ENCODE measurements around the gene PFDN2. TPM values are rescaled to one million over a fixed set of nuclear protein-coding genes. Genes with fewer than 3 reads are reported as not detected.
"Not testable (repeated sequence)": the region's sequence is repeated elsewhere in the genome, so short reads cannot be mapped to it uniquely, and the experiment has no call there.

Gene PFDN2
- total RNA-seq, 1 experiment from 2014 or later, result 23.4 TPM

DNA sequence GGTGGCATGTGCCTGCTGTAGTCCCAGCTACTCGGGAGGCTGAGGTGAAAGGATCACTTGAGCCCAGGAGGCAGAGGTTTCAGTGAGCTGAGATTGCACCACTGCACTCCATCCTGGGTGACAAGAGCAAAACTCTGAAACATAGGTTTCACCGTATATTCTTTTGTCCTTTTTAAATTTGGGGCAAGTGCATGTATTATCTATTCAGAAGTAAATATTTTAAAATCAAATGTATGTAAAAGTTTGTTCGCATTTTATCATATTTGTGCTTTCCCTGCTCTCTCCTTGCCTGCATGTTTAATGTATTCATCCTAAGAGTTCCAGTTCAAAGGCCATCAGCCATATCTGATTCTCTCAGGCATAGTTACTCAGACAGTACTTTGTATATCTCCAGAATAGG lies 28.0 kb upstream of the PFDN2 start:
- DNase-seq (ENCODE audit: low read depth), result no peak
- in situ Hi-C loops (cut with HindIII; ENCODE audit: low pct_unique_long_range_greater_than_20kb, low sequenced_read_pairs), result no loop called here

DNA sequence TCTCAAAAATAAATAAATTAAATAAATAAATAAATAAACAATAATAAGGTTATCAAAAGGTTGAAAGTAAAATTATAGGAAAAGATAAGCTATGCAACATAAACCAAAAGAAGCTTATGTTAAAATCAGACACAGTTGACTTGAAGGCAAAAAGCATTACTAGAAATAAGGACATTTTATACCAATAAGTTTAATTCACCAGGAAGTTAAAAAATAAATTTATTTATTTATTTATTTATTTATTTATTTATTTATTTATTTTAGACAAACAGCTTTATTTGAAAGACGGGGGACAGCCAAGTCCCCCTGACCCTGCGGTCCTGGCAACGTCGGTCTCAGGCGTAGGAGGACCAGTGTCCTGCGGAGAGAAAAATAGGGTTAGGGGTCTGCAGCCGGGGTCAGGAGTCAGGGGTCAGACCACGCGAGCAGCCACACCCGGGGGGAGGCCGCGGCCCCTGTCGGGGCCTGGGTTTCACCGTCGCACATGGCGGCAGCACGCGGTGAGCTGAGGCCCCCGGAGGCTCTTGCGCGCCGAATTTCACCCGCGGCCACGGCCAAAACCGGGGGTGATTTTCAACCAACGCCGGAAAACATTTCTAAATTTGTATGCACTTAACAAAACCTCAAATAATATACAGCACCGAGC lies 23.0 kb upstream of the PFDN2 start:
- in situ Hi-C loops (cut with HindIII; ENCODE audit: low pct_unique_long_range_greater_than_20kb, low sequenced_read_pairs), result no loop called here
- no peak for DNase-seq (ENCODE audit: low read depth)

DNA sequence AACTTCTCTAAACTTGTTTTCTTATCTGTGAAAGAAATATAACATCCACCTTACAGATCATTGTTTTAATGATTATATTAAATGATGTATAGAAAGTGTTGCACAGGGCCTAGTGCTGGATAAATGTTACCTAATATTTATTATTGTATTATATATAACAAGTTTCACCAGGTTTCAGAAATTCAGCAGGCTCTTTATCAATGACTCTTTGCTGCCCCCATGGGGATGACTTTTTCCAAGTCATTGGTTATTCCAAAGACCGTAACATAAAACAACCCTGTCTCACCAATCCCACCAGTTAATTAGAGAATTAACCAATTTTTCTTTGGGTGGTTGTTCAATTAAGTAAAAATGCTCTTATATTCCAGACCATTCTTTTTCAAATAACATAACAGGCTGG lies 21.9 kb upstream of the PFDN2 start:
- no peak for DNase-seq (ENCODE audit: low read depth)
- in situ Hi-C loops (cut with HindIII; ENCODE audit: low pct_unique_long_range_greater_than_20kb, low sequenced_read_pairs), result no loop called here

DNA sequence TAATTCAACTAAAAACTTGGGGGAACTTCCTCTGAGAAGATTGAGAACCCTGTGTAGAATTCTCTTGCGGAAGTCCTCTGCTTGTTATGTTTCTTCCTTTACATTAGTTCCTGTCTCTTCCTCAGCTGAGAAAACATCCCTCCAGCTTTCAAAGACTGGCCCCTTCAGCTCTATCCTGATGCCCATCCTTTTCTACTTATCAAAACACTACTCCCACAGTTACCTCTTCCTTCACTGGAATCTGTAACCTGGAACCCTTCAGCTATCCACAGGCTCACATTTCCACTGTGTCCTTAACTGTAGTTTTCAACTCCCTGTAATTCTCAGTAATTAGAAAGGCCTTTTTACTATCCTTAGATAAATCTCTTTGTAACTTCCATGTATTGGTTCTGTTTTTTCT lies 20.6 kb upstream of the PFDN2 start:
- DNase-seq (ENCODE audit: low read depth), result no peak
- in situ Hi-C loops (cut with HindIII; ENCODE audit: low pct_unique_long_range_greater_than_20kb, low sequenced_read_pairs), result no loop called here

DNA sequence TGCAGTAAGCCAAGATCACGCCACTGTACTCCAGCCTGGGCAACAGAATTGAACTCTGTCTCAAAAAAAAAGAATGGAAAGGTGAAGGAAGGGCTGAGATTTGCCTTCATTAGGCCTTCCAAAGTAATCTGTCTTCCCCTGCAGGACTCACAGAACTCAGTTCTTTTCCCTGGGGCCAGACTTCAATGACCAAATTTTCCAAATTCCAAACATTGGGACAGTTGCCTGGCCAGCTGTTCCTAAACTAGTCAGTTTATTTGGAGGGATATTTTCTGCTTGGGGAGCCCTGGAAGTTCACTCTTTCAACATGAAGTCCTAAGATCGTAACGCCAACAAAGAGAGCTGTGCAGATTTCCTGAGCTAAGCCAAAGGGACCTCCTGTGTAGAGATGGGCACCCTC lies 20.0 kb upstream of the PFDN2 start:
- in situ Hi-C loops (cut with HindIII; ENCODE audit: low pct_unique_long_range_greater_than_20kb, low sequenced_read_pairs), result no loop called here
- DNase-seq (ENCODE audit: low read depth), result no peak

DNA sequence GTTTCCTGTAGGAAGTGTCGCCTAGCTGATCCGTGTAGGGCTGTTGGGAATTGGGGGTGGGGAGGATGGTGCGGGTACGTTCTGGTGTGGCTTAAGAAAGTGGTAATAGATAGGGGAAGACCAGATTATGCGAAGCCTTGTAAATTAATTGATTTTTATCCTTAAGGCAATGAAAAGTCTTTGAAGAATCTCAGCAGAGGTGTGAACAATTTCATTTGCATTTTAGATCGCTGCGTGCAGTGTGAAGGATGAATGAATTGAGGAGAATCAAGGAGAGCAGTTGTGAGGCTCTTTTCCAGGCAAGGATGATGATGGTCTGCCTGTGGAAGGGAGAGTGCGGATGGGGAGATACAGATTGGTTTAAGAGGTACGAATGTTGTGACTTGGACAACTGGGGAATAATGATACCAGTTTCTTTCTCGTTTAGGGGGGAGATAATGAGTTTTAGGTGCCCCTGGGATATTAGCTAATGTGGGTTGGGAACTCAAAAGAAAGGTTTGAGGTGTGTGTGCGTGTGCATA lies 15.4 kb upstream of the PFDN2 start:
- DNase-seq (ENCODE audit: low read depth), result no peak
- in situ Hi-C loops (cut with HindIII; ENCODE audit: low pct_unique_long_range_greater_than_20kb, low sequenced_read_pairs), result no loop called here

DNA sequence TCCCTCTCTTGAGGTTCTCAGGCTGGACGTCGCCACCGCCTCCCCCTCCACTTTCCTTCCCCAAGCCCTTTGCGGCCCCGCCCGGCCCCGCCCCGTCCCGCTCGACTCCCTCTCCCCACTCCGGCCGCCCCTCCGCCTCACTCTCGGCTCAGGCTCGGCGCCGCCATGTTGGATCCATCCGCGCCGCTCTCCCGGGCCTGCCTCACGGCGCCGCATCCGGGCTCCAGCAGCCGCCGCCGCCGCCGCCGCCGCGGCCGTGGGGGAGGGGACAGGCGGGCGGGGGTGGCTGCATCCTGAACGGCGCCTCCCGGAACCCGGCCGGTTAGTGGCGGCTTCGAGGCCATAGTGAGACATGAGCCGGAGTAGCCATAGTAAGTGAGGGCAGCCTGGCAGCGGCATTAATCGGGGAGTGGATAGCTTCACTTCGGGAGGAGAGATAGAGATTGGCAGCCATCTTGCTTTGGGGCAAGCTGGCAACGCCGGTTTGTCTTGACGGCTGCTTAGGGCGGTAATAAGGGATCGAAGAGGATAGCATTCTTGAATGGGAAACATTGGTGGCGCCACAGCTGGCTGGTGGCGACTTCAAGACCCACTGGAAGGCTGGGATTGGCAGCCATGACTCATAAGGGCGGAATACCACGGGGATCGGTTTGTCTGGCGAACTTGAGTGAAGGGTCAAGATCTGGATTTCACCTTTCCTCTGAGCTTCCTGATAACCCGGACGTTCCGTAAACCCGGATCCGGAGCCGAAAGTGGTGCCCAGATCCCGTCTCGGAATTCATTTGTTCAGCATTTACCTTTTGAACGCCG lies 14.8 kb upstream of the PFDN2 start, which contains the start of gene DEDD:
Gene DEDD (minus strand): TSS at position 258 of the 810 bp plus-strand sequence. CDS start 8,205 bp downstream, outside the sequence.
- peak; percentile 97 for DNase-seq (ENCODE audit: low read depth)
- in situ Hi-C loops (cut with HindIII; ENCODE audit: low pct_unique_long_range_greater_than_20kb, low sequenced_read_pairs), result no loop called here

DNA sequence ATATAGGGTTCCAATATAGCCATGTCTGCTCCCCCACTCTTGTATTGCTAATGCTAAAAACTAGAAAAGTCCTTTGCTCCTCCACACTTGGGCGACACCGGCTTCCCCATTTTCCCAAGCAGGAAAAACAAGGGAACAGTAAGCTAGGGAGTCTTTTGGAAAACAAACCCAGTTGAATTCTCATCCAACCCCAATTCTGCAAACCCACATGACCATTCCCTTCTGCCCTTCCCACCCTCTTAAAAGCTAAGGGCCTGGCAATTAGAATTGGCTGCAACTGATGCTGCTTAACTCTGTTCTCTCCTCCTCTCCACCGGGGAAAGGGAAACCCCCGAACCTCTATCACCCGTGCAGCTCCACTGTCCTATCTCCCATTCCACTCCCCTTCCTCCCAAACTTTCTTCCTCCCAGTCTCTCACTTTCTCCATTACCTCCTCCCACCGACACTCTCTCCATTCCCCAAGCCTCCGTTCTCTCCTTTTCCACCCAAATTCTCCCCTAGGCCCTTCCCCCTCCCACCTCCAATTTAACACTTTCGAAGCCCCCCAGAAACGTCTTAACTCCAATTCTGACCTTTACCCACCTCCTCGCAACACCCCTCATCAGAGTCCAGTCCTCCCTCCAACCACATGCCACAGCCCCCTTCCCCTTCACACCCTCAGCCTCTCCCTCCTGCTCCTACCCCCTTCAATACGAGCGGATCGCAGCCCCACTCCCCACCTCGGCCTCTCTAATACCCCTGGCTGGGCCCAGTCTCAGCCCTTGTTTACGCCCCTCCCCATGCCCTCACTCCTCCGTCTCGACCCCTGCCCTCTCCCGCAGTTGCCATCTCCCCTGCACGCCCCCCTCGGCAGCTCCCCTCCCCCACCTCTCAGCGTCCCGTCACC lies 13.9 kb upstream of the PFDN2 start:
- no peak for DNase-seq (ENCODE audit: low read depth)
- in situ Hi-C loops (cut with HindIII; ENCODE audit: low pct_unique_long_range_greater_than_20kb, low sequenced_read_pairs), result no loop called here

DNA sequence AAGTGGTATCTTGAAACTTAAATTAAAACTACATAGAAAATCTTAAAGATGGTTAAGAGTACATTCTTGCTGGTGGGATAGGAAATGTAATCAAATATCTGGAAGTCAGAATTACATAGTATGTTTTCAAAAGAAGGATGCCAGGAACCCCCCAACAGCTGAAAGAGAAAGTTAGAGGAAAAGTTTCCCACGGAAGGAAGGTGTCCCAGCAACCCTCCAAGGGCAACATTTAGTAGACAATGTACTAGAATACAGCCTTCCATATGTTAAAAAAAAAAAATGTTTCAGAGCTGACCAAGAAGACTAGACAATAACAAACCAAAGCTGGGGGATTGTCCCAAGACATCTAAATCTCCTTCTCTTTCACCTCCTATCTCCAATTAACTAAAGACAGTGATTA lies 12.4 kb upstream of the PFDN2 start:
- in situ Hi-C loops (cut with HindIII; ENCODE audit: low pct_unique_long_range_greater_than_20kb, low sequenced_read_pairs), result no loop called here
- no peak for DNase-seq (ENCODE audit: low read depth)

DNA sequence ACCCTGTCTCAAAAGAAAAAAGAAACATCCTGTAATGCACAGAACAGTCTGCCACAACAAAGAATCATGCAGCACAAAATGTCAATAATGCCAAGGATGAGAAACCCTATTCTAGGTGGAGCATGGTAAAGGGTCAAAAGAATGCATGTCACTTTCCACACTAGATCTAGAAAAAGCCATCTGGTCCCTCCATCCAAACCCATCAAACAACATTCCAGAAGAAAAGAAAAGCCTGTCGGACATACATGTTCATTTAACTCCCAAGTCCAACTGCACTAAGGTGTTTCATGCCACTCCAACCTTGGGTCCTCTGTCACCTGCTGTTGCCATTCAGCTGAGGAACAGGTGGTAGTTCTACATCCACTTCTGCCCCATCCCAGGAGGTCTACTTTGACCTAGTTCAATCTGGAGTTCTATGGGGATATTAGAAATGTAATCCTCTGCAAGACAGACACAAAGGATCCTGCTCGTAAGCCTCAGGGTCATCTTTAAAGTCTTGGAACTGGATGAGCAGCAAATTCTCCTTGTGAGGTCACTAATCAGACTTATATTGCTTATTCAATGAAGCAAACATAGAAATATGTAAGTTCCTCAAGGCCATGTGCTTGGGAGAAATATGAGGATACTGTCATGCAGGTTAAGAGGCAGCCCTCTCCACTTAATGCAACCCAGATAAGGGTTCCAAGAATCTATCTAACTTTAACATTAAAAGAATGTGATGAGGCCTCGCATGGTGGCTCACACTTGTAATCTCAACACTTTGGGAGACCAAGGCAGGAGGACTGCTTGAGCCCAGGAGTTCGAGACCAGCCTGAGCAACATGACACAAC lies 11.0 kb upstream of the PFDN2 start:
- no peak for DNase-seq (ENCODE audit: low read depth)
- in situ Hi-C loops (cut with HindIII; ENCODE audit: low pct_unique_long_range_greater_than_20kb, low sequenced_read_pairs), result no loop called here

DNA sequence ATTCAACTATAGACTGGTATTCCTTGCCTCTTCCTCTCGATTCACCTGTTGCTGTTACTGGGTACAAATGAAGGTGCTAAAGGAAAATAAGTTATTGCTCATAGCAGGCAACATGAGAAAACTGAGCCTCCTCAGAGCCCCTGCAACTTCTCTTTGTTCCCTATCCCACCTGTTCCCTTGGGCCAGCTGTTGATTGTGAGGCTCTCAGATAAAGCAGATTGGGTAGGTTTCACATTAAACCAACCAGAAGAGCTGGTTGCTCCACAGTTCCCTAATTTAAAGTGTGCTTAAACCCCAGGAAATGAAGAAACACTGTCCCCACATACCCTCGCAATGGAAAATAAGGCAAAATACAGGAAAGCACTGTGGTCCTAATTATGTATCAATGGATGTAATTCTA lies 9.8 kb upstream of the PFDN2 start:
- DNase-seq (ENCODE audit: low read depth), result no peak
- in situ Hi-C loops (cut with HindIII; ENCODE audit: low pct_unique_long_range_greater_than_20kb, low sequenced_read_pairs), result no loop called here

DNA sequence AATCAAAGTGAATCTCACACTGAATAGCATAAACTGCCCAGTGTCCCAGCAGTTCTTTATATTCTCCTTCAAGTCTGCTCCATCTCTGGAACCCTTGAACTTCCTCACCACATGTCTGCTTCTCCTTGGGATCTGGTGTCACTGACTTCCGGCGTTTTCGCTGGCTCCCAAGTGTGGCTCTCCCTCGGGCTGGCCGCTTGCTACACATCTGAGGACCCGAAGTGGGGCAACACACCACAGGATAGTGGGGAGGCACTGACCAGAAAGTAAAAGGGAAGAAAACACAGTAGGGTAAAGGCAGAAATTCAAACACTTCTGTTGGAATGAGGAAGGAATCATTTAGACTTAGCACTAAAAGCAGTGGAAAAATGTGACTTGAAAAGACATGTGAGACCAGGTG lies 5.1 kb upstream of the PFDN2 start:
- no peak for DNase-seq (ENCODE audit: low read depth)
- in situ Hi-C loops (cut with HindIII; ENCODE audit: low pct_unique_long_range_greater_than_20kb, low sequenced_read_pairs), result no loop called here

DNA sequence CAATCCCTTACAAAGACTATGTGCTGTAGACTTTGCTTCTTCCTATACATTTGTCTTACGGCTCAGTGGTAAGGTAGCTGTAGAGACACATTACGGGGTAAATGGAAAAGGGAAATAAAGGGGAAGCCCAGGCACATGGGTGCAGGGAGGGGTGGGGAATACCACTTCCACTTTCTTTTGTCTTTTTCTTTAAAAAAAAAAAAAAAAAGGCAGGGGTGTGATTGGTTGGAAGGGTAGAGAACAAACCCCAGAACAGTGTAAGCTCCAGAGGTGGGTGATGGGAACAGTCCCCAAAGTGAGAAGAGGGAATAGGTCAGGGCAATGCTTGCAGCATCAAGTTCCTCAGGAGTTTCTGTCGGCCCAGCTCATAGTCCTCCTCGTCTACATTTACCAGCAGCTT lies 4.0 kb upstream of the PFDN2 start:
- in situ Hi-C loops (cut with HindIII; ENCODE audit: low pct_unique_long_range_greater_than_20kb, low sequenced_read_pairs), result no loop called here
- no peak for DNase-seq (ENCODE audit: low read depth)

DNA sequence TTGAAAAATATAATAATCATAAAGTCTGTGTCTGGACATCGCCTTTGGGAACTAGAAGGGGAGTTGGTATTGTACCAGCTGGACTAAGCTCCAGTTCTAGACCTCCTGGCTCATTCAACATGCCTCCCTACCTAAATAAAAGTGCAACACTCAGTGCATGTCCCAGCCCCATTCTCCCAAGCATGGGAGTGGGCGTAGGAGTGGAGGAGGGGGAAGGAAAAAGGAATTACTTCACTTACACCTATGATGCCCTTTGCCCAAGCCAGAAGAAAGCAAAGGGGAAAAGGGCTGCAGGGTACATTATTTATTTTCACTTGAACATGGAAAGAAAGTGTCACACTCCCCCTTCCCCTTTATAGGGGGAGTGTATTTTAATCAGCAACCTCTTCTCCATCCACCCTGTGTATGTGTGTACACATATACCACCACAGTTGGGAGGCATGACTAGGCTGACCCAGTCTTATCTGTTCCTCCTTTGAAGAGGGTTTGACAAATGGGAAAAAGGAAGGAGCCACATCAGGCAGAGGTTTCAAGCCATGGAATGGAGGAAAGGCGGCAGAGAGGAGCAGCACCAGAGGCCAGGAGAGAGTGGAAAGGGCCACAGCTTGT lies 3.3 kb upstream of the PFDN2 start:
- in situ Hi-C loops (cut with HindIII; ENCODE audit: low pct_unique_long_range_greater_than_20kb, low sequenced_read_pairs), result no loop called here

DNA sequence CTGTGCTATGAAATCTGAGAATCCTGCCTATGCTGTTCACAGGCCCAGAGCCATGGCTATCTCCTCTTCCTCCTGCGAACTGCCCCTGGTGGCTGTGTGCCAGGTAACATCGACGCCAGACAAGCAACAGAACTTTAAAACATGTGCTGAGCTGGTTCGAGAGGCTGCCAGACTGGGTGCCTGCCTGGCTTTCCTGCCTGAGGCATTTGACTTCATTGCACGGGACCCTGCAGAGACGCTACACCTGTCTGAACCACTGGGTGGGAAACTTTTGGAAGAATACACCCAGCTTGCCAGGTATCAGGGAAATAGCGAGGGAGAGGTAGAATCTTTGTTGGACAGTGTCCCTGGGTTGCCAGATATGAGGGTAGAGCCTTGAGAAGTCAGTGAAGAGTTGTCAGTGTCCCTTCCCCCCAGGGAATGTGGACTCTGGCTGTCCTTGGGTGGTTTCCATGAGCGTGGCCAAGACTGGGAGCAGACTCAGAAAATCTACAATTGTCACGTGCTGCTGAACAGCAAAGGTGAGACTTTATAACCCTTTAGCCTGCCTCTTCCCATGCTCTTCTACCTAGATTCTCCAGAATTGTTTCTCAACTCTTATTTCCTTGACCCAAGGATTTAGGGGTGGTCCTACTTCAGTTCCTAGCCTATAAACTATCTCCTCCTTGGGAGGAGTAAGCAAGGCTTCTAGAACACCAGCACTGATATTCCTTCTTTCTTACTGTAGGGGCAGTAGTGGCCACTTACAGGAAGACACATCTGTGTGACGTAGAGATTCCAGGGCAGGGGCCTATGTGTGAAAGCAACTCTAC lies 1.5 kb upstream of the PFDN2 start:
- peak; percentile 72 for DNase-seq (ENCODE audit: low read depth)
- in situ Hi-C loops (cut with HindIII; ENCODE audit: low pct_unique_long_range_greater_than_20kb, low sequenced_read_pairs), result no loop called here

More for the DNA sequence above, 3.3 kb upstream of the PFDN2 start:
- no peak for DNase-seq (ENCODE audit: low read depth)

DNA sequence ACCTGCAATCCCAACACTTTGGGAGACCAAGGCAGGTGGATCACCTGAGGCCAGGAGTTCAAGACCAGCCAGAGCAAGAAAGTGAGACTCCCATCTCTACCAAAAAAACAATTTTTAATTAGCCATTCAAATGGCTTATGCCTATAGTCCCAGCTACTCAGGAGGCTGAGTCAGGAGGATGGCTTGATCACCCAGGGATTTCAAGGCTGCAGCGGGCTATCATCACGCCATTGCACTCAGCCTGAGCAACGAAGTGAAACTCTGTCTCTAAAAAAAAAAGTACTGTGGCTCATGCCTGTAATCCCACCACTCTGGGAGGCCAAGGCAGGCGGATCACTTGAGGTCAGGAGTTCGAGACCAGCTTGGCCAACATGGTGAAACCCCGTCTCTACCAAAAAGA lies 1.9 kb downstream of the PFDN2 start:
- in situ Hi-C loops (cut with HindIII; ENCODE audit: low pct_unique_long_range_greater_than_20kb, low sequenced_read_pairs); DNase-seq (ENCODE audit: low read depth): not testable (repeated sequence)

All from Caki2 (cell line).